Fibroblast of lung (primary cell): ENCODE results near the gene CLPTM1L.

Experiments
- CTCF ChIP-seq, 2 donors: IDR thresholded peaks in 1 of 2; conservative IDR thresholded peaks in 1 of 2; 1 replicate in 1 of 2; 2 replicates in 1 of 2; pipeline ENCODE4 v1.5.1; 2011 to 2012; ENCODE audit warnings: low read length in 2 of 2, control low read depth in 1 of 2, inconsistent platforms in 1 of 2, low read depth in 1 of 2, mild to moderate bottlenecking in 1 of 2
- EZH2 ChIP-seq: IDR thresholded peaks from 2 replicates; pipeline ENCODE4 v1.5.1; 2012; ENCODE audit warnings: low read length, control low read depth, mild to moderate bottlenecking; ENCODE audit errors: missing control alignments

GRCh38 chr5:1330146-1330846 is 14.6 kb downstream of the CLPTM1L start:
- TF ChIP-seq CTCF (conservative IDR thresholded peaks at IDR 0.05 in 1 of 2, IDR thresholded peaks at IDR 0.05 in 1 of 2; ENCODE audit: low read depth in 1 of 2, low read length in 2 of 2) (no peak), EZH2 (no peak)
